Sigmoid colon (tissue), 4 donors: ENCODE data around the gene TBC1D22A.

Source experiments
- CTCF ChIP-seq, 4 experiments: fragments of 450-650 bp in 3 of 4; fragments of 200-600 bp in 1 of 4; IDR thresholded peaks; one replicate each; pipeline ENCODE4 v1.5.1; 2016 to 2019; ENCODE audit warnings: antibody characterized with exemption in 4 of 4, mild to moderate bottlenecking in 3 of 4, moderate library complexity in 2 of 4
- EP300 ChIP-seq, 4 donors: sonication (generic); formaldehyde crosslinking; IDR thresholded peaks; one replicate each; pipeline ENCODE4 v1.6.1; 2017; ENCODE audit warnings: antibody characterized with exemption in 4 of 4
- POLR2A ChIP-seq, 2 donors: fragments of 450-650 bp; IDR thresholded peaks; one replicate each; pipeline ENCODE4 v1.6.1; 2016; ENCODE audit warnings: antibody characterized with exemption in 2 of 2, mild to moderate bottlenecking in 2 of 2, moderate library complexity in 2 of 2
- POLR2AphosphoS5 ChIP-seq, 4 donors: sonication (generic); formaldehyde crosslinking; IDR thresholded peaks; one replicate each; pipeline ENCODE4 v1.6.1; 2017; ENCODE audit warnings: antibody characterized with exemption in 4 of 4

- TF ChIP-seq POLR2A (IDR thresholded peaks at IDR 0.05) (no peak), CTCF (IDR thresholded peaks at IDR 0.05) (no peak), POLR2AphosphoS5 (IDR thresholded peaks at IDR 0.05) (no peak), EP300 (IDR thresholded peaks at IDR 0.05) (no peak)
Observed at GRCh38 chr22:47123006-47123826, 360.8 kb downstream of the TBC1D22A start.
